Activated CD4-positive, alpha-beta T cell treated with anti-CD3 and anti-CD28 coated beads for 48 hours (primary cell): ENCODE measurements around the gene LRMDA.
"Not testable (repeated sequence)": the region's sequence is repeated elsewhere in the genome, so short reads cannot be mapped to it uniquely, and the experiment has no call there.

Experiments
- DNase-seq: peaks from one replicate; pipeline ENCODE4 v3.0.0-alpha.2; 2020

Gene LRMDA

GRCh38 chr10:75509706-75510105 is 78.3 kb downstream of the LRMDA start:
- no peak for DNase-seq

DNA sequence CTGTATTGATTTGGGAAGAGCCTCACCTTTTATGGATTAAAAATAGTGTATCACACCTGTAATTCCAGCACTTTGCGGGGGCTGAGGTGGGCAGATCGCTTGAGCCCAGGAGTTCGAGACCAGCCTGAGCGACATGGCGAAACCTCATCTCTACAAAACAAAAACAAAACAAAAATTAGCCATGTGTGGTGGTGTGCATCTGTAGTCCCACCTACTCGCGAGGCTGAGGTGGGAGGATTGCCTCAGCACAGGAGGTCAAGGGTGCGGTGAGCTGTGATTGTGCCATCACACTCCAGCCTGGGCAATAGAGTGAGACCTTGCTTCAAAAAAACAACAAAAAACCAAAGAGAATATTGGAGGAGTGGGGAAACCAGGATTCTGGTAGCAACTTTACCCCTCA is 79.6 kb downstream of the LRMDA start:
- no peak for DNase-seq

DNA sequence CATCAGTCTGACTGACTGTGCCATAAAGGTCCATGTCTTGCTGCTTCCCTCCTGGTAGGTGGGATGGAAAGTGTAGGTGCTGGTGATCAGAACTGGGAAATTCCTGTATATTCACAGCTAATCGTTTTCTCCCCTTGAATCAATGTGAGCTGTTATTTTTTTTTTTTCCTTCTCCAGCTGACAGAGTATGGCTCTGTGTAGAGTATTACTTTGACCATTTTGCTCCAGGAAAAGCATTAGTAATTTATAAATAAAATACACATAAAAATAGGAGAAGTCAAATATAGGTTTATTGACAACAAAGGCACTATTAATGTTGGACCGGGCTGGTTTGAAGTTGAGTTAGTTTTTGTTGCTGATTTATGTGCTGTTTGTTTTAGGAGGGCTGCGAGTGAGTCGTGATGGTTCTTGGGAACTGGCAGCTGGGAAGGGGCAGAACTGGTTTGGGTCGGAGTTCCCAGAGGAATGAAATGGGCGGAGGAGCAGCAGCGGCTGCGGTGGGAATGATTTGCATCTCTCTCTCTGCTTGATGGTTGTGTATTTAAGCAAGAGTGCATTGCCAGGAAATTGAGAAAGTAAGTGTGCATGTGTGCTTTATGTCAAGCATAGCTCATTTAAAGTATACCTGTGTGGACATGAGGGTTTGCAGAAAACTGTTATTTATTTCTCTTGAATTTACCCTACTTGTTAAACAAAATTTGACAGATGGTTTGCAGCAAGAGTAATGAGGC is 80.9 kb downstream of the LRMDA start:
- DNase-seq = no peak

- no peak for DNase-seq
These were observed 82.0 kb downstream of the LRMDA start for GRCh38 chr10:75513292-75513885.

DNA sequence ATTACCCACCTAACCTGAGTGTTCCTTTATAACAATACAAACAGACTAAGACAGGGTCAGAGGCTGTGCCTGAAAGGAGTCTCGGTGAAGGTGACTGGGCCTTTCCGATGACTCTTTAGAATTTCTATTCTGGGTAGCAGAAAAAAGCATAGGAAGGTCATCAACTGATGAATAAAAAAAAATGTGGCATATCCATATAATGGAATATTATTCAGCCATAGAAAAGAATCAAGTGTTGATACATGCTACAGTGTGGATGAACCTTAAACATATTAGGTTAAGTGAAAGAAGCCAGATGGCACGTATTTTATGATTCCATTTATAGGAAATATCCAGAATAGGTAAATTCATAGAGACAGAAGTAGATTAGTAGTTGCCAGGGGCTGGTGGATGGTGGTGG is 83.4 kb downstream of the LRMDA start:
- DNase-seq = no peak

GRCh38 chr10:75516154-75516553 is 84.7 kb downstream of the LRMDA start:
- DNase-seq = not testable (repeated sequence)

DNA sequence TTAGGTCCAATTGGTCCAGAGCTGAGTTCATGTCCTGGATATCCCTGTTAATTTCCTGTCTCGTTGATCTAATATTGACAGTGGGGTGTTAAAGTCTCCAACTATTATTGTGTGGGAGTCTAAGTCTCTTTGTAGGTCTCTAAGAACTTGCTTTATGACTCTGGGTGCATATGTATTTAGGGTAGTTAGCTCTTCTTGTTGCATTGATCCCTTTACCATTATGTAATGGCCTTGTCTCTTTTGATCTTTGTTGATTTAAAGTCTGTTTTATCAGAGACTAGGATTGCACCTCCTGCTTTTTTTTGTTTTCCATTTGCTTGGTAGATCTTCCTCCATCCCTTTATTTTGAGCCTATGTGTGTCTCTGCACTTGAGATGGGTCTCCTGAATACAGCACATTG is 87.8 kb downstream of the LRMDA start:
- DNase-seq = not testable (repeated sequence)

DNA sequence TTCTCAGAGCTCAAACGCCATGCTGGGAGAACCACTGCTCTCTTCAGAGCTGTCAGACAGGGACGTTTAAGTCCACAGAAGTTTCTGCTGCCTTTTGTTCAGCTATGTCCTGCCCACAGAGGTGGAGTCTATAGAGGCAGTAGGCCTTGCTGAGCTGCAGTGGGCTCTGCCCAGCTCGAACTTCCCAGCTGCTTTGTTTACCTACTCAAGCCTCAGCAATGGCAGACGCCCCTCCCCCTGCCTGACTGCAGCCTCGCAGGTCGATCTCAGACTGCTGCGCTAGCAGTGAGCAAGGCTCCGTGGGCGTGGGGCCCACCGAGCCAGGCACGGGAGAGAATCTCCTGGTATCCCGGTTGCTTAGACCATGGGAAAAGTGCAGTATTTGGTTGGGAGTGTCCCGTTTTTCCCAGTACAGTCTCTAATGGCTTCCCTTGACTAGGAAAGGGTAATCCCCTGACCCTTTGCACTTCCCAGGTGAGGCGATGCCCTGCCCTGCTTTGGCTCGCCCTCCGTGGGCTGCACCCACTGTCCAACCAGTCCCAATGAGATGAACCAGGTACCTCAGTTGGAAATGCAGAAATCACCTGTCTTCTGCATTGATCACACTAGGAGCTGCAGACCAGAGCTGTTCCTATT is 89.9 kb downstream of the LRMDA start:
- DNase-seq = not testable (repeated sequence)

DNA sequence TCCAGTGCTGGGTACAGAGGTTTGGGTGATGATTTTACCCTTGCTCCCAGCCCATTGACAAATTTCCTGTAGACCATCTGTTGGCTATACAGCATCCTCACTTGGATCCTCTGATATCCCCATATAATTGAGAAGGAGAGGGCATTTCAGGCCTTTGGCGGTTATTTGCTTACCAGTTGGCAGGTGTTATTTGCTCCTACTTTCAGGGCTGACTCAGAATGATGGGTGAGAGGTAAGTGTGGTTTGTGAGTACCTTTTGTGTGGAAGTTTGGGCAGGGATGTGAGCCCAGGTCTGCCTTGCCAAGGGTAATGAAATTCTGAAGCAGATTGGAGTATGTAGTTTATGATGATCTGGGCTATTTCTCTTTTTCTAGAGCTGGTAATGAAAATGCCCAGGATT is 93.6 kb downstream of the LRMDA start:
- DNase-seq = no peak

DNA sequence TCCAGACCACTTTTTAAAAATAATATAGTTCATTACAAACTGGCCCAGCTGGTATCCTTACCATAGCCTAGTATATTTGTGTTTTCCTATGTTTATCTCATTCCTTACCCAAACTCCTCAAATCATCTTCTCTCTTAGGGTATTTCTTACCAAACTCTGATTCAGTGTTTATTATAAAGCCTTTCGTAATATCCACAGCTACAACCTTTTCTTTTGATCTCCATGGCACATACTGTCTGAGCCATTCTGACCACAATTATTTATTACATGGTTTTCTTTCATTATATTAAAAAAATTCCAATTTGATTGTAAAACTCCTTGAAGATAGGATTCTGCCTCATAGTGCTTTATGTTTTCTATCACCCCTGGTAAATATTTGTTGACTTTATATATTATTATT is 94.2 kb downstream of the LRMDA start:
- no peak for DNase-seq

DNA sequence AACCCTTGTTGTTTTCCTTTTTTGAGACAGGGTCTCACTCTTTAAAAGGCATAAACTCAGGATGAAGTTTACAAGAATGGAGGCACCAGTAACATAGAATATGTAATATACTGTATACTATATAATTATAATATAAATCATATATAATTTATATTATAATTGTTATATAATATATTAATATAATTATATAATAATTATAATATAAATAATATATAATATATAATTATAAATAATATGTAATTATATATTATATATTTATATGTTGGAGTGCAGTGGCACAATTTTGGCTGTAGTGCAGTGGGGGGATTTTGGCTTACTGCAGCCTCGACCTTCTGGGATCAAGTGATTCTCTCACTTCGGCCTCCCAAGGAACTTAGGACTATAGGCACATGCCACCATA is 96.1 kb downstream of the LRMDA start:
- no peak for DNase-seq

DNA sequence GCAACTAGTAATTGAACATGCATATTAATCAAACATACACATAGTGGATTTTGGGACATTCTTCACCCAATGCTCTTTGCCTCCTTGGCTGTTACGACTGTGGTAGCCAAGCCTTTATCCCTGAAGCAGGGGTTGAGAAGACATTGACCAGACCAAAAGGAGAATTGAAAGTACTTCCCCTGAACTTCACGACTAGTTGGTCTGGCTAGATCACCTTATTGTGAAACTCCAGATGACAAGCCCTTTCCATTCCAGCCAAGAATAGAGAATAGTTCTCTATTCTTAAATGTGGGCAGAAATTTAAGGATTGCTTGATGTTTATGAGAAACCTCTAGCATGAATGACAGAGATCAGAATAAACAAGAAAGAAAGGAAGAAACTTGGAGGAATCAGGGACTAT is 97.0 kb downstream of the LRMDA start:
- DNase-seq = no peak

GRCh38 chr10:75530299-75530698 is 98.9 kb downstream of the LRMDA start:
- no peak for DNase-seq

GRCh38 chr10:75531571-75532031 is 100.2 kb downstream of the LRMDA start:
- DNase-seq = no peak

- DNase-seq = no peak
These were observed 101.0 kb downstream of the LRMDA start for GRCh38 chr10:75532253-75532924.

GRCh38 chr10:75538144-75538543 is 106.7 kb downstream of the LRMDA start:
- DNase-seq = no peak

DNA sequence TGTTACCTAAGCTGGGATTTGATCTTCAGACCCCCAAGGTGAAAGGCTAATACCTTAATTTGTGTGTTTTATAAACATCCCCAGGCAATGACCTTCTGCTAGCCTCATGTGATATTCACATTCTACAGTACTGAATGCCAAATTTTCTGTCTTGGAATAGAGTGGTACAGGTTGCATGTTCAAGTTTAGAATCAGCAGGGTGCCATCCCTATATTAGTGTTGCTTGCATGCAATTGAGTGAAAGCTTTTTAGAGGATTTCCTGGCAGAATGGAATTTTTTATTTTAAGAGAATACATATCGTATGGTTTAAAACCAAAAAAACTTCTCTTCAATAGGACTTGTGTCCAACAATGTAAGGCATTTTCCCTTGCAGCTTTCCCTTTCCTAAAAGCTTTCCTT is 107.3 kb downstream of the LRMDA start:
- DNase-seq = no peak

DNA sequence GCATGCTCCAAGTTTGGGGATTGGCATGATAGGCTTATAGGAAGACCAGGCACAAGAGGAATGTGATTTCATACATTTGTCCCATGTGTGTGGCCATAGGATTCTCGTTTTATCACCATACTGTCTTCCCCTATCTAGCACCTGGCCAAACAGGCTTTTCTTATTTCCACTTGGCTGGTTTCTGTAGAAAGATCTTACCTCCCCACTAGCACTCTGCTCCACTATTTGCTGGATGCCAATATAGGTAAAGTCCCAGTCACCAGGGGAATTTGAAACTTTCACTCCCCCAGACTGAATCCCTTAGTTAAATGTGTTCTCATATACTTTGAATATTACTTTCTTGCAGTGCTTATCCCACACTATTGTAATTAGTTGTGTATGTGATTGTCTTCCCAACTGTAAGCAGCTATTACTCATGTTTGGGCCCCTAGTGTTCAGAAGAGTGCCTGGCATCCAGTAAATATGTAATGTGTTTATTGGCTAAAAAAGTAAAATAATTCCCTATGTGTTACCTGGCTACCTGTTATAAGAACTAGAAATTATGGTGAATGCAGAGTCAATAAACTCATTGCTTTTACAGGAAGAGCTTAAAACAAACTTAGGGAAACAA is 109.0 kb downstream of the LRMDA start:
- no peak for DNase-seq

DNA sequence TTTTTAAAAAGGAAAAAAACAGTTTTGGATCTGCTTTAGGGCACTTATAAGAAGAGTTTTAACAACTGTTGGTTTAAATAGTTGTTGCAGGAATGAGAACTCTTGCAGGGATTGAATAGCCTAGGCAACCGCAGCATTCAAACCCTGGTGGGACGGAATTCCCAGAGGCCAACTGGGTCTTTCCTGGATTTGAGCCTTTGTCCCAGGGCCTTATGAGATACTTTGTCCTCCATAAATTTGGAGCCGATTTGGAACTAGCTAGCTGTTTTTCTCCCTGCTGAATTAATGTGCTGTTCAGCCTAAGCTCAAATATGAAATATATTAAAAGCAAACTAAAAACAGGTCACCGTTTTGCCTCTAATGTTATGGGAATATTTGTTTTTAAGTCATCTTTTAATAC is 109.6 kb downstream of the LRMDA start:
- DNase-seq = no peak

DNA sequence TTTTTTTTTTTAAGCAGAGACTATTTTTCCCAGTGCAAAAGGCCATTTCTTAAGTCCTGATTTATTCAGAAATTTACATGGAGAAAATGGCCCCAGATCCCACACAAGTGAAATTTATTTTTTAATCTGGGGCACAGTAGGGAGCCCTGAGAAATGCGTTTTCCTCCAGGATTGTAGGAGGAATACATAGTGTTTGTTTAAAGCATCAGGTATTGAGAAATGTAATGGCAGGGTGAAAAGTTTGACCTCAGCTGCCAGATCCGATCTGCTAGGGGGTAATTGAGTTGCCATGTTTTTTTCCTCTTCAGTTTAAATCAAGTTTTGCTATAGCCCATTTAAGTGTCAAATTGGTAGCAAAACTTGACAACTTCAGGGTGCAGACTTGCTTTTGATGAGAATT is 110.0 kb downstream of the LRMDA start:
- no peak for DNase-seq

DNA sequence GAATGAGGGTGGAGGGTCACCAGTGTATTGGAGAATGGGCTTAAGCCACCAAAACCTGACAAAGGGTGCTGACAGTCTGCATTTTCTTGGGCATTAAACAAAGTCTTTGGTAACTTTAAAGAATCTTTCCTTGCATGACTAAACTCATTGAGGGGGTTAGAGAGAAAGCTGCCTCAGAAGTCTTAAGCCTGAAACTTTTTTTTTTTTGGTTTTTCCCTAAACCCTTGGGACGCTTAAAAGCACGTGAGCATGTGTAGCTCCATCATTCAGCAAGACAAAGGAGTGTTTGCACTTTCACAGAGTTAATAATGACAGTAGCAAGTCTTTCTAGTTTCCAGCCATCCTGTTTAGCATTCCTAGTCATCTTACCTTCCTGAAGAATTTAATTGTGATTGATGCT is 110.7 kb downstream of the LRMDA start:
- DNase-seq = no peak

DNA sequence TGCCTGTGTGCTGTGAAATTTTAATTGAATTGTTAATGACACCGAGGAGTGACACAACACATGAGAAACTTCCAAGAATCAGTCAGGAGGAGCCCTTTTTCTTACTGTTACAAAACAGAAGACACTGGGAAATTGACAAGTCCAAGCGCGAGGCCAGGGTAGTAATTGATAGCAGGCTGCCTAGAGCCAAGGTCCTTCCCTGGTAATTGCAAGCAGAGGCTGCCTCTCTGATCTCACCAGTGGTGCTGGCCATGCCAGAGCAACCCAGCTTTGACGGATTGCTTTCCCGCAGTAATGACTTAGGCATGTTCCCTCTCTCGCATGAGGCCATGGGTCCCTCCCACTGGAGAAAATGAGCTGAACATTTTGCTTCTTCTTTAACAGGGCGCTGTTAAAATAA is 111.5 kb downstream of the LRMDA start:
- DNase-seq = no peak

DNA sequence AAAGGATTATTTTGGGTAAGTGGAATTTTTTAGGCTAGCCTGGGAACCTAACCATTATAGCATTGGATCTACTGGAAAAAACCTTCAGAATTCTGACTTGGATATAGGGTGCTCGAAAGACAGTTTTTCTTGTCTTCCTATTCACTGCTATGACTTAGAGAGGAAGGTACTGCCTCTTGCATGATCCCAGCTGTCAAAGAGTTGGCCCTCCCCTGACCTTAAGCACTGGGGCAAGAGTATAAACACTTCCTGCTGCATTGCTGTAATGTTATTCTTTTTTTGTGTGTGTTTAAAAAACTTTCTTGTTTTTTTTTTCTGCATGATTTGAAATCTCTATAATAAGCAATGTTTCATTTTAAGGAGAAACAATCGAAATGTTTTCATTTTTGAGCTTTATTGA is 113.0 kb downstream of the LRMDA start:
- no peak for DNase-seq
